SK-N-SH (cell line): ENCODE results near the gene PGGHG.

ENCODE experiments used
- EP300 ChIP-seq, 2 experiments: IDR thresholded peaks; 2 replicates each; pipeline versions ENCODE4 v1.4.0 to v1.6.1; 2012; ENCODE audit warnings: borderline replicate concordance in 1 of 2, low read depth in 1 of 2, low read length in 1 of 2
- FOSL2 ChIP-seq: IDR thresholded peaks from 2 replicates; pipeline ENCODE4 v1.4.0; 2012; ENCODE audit warnings: low read depth, mild to moderate bottlenecking, moderate library complexity, borderline replicate concordance
- IRF3 ChIP-seq: fragments of 150-350 bp; IDR thresholded peaks from 2 replicates; pipeline ENCODE4 v1.6.1; 2016; ENCODE audit warnings: mild to moderate bottlenecking, low read depth, low read length
- RFX5 ChIP-seq: IDR thresholded peaks from 2 replicates; pipeline ENCODE4 v1.6.1; 2012; ENCODE audit warnings: mild to moderate bottlenecking, improper control_type of control experiment, low read length
- ZBTB33 ChIP-seq: IDR thresholded peaks from 2 replicates; pipeline ENCODE4 v1.4.0; 2012; ENCODE audit warnings: low read depth, borderline replicate concordance
- TF ChIP-seq, protein P1 (sequence below): fragments of 200-600 bp; sonication (generic); IDR thresholded peaks from 2 replicates; pipeline ENCODE4 v1.6.1; 2017; ENCODE audit warnings: antibody characterized with exemption, mild to moderate bottlenecking, moderate library complexity

GRCh38 chr11:291281-292210, 2.6 kb downstream of the PGGHG start:
- TF ChIP-seq EP300 (IDR thresholded peaks at IDR 0.05; ENCODE audit: borderline replicate concordance in 1 of 2, low read depth in 1 of 2, low read length in 1 of 2): no peak
- TF ChIP-seq, protein P1, sequence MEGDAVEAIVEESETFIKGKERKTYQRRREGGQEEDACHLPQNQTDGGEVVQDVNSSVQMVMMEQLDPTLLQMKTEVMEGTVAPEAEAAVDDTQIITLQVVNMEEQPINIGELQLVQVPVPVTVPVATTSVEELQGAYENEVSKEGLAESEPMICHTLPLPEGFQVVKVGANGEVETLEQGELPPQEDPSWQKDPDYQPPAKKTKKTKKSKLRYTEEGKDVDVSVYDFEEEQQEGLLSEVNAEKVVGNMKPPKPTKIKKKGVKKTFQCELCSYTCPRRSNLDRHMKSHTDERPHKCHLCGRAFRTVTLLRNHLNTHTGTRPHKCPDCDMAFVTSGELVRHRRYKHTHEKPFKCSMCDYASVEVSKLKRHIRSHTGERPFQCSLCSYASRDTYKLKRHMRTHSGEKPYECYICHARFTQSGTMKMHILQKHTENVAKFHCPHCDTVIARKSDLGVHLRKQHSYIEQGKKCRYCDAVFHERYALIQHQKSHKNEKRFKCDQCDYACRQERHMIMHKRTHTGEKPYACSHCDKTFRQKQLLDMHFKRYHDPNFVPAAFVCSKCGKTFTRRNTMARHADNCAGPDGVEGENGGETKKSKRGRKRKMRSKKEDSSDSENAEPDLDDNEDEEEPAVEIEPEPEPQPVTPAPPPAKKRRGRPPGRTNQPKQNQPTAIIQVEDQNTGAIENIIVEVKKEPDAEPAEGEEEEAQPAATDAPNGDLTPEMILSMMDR: no peak
- no peak for TF ChIP-seq RFX5
- no peak for TF ChIP-seq FOSL2
- no peak for TF ChIP-seq IRF3
- no peak for TF ChIP-seq ZBTB33
